T47D (cell line): ENCODE measurements around the gene CDK6.

Experiments used
- DNase-seq, 2 experiments: peaks; one replicate each; pipeline versions ENCODE4 v3.0.0 to v3.0.0-alpha.2; 2011 to 2012; ENCODE audit warnings: low read depth in 1 of 2, low spot score in 1 of 2
- JUND ChIP-seq: IDR thresholded peaks from 2 replicates; pipeline ENCODE4 v1.6.1; 2012; ENCODE audit warnings: low read depth
- in situ Hi-C: cut with HindIII; loops from 2 replicates; pipeline ENCODE4 v1.10.0; 2016; ENCODE audit warnings: low sequenced_read_pairs, low pct_unique_long_range_greater_than_20kb

CDK6 gene

GRCh38 chr7:92809397-92809759 lies 27.0 kb downstream of the CDK6 start:
- DNase-seq = no peak
- in situ Hi-C loops = no loop called here
- no peak for TF ChIP-seq JUND

- DNase-seq = no peak
- in situ Hi-C loops = no loop called here
- no peak for TF ChIP-seq JUND
Measured at GRCh38 chr7:92808635-92809034, 27.7 kb downstream of the CDK6 start.

GRCh38 chr7:92808006-92808405 lies 28.4 kb downstream of the CDK6 start:
- in situ Hi-C loops = no loop called here
- no peak for DNase-seq
- no peak for TF ChIP-seq JUND

- no peak for TF ChIP-seq JUND
- in situ Hi-C loops = no loop called here
- DNase-seq = no peak
Measured at GRCh38 chr7:92806496-92806895, 29.9 kb downstream of the CDK6 start.

GRCh38 chr7:92802406-92802805 lies 34.0 kb downstream of the CDK6 start:
- TF ChIP-seq JUND = no peak
- DNase-seq = no peak
- in situ Hi-C loops = no loop called here

- DNase-seq = no peak
- in situ Hi-C loops = no loop called here
- no peak for TF ChIP-seq JUND
Measured at GRCh38 chr7:92799446-92800211, 36.7 kb downstream of the CDK6 start.

GRCh38 chr7:92798517-92799249 lies 37.7 kb downstream of the CDK6 start:
- DNase-seq = peak in 1 of 2 experiments; percentile 2
- in situ Hi-C loops = no loop called here
- TF ChIP-seq JUND = no peak

GRCh38 chr7:92797693-92798092 lies 38.7 kb downstream of the CDK6 start:
- in situ Hi-C loops = no loop called here
- no peak for TF ChIP-seq JUND
- DNase-seq = no peak

GRCh38 chr7:92797284-92797683 lies 39.1 kb downstream of the CDK6 start:
- no peak for DNase-seq
- in situ Hi-C loops = no loop called here

GRCh38 chr7:92794831-92795230 lies 41.5 kb downstream of the CDK6 start:
- DNase-seq = no peak
- in situ Hi-C loops = no loop called here
- no peak for TF ChIP-seq JUND

More at GRCh38 chr7:92797284-92797683, 39.1 kb downstream of the CDK6 start:
- TF ChIP-seq JUND = no peak

- in situ Hi-C loops = no loop called here
- no peak for TF ChIP-seq JUND
- no peak for DNase-seq
Measured at GRCh38 chr7:92794391-92794790, 42.0 kb downstream of the CDK6 start.

GRCh38 chr7:92793656-92794205 lies 42.6 kb downstream of the CDK6 start:
- DNase-seq = no peak
- in situ Hi-C loops = no loop called here
- TF ChIP-seq JUND = no peak

GRCh38 chr7:92790992-92791391 lies 45.4 kb downstream of the CDK6 start:
- in situ Hi-C loops = no loop called here
- no peak for DNase-seq
- no peak for TF ChIP-seq JUND
